Osteocyte (in vitro differentiated cells): Measurements from ENCODE around the gene EFCAB11. TPM values are rescaled to one million over a fixed set of nuclear protein-coding genes. Genes with fewer than 3 reads are reported as not detected.

Experiments
- DNase-seq: peaks from one replicate; pipeline ENCODE4 v3.0.0; 2021; ENCODE audit warnings: mixed read lengths; ENCODE audit not compliant: unreplicated experiment; ENCODE audit errors: extremely low spot score
- H3K27ac Mint-ChIP-seq: one replicate; pipeline ENCODE4 v1.8.0; 2021; ENCODE audit warnings: mild to moderate bottlenecking, mixed read lengths; ENCODE audit not compliant: unreplicated experiment
- H3K27me3 Mint-ChIP-seq: one replicate; pipeline ENCODE4 v1.8.0; 2021; ENCODE audit warnings: mixed read lengths; ENCODE audit not compliant: unreplicated experiment
- H3K36me3 Mint-ChIP-seq: one replicate; pipeline ENCODE4 v1.8.0; 2021; ENCODE audit warnings: mixed read lengths; ENCODE audit not compliant: unreplicated experiment
- H3K4me1 Mint-ChIP-seq: one replicate; pipeline ENCODE4 v1.8.0; 2021; ENCODE audit warnings: mixed read lengths; ENCODE audit not compliant: unreplicated experiment
- H3K4me3 Mint-ChIP-seq: one replicate; pipeline ENCODE4 v1.8.0; 2021; ENCODE audit warnings: mild to moderate bottlenecking, moderate library complexity, mixed read lengths; ENCODE audit not compliant: unreplicated experiment
- H3K9me3 Mint-ChIP-seq: one replicate; pipeline ENCODE4 v1.8.0; 2021; ENCODE audit warnings: mixed read lengths; ENCODE audit not compliant: unreplicated experiment
- CTCF ChIP-seq: fragments of 200-600 bp; sonication (generic); IDR thresholded peaks from 2 replicates; pipeline ENCODE4 v1.5.0; 2021; ENCODE audit warnings: antibody characterized with exemption, mild to moderate bottlenecking, moderate library complexity
- total RNA-seq: library from RNA; stranded (reverse); gene quantifications from 2 replicates; pipeline ENCODE4 v1.2.1, GENCODE V29; 2021

EFCAB11 gene
- total RNA-seq, 1 donor from 2014 or later = 8.7 TPM

DNA sequence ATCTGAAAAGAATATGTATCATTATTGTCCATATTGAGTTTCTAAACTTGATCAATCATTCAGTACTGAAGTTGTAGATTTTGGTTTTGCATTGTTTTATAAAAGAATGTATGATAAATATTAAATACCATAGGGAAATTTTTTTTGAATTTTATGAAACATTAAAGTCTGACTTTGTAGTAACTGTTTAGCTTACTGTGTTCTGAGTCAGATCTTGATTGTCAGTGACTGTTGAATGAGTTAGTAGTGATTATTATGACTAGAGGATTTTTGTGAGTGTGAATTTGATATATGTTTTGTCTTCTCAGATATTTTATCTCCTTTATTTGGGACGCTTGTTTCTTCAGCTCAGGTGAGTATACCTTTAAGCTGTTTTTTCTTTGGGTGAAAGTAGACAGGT, 11.3 kb upstream of the EFCAB11 start:
- Mint-ChIP-seq H3K27ac (no peak overlapping the region), H3K27me3 (no peaks in the 10 kb centered on the region), H3K9me3 (no peaks in the 10 kb centered on the region), H3K4me3 (no peak overlapping the region), H3K36me3 (peaks cover 33% of the 10 kb centered on the region), H3K4me1 (no peaks in the 10 kb centered on the region)
- no peak for TF ChIP-seq CTCF
- DNase-seq = no peak

DNA sequence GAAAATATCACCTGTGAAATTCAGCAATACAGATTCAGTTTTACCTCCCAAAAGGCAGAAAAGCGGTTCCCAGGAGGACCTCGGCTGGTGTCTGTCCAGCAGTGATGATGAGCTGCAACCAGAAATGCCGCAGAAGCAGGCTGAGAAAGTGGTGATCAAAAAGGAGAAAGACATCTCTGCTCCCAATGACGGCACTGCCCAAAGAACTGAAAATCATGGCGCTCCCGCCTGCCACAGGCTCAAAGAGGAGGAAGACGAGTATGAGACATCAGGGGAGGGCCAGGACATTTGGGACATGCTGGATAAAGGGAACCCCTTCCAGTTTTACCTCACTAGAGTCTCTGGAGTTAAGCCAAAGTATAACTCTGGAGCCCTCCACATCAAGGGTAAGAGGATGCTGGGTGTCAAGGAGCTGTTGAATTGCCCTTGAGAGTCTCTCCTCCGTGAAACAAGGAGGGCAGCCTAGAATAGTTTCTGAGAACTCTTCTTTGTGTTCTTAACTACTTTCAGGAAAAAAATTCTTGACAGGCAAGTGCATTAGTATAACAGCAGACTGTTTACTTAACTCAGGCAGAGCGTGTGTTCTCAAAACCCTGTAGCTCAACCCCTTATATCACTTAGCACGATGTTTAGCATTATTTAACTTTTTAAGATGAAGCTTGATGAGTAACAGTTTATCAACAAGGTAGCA, 8.9 kb upstream of the EFCAB11 start:
- Mint-ChIP-seq H3K9me3 (no peaks in the 10 kb centered on the region), H3K36me3 (peaks cover 27% of the 10 kb centered on the region), H3K4me3 (no peak overlapping the region), H3K27me3 (no peaks in the 10 kb centered on the region), H3K4me1 (no peaks in the 10 kb centered on the region), H3K27ac (no peak overlapping the region)
- no peak for TF ChIP-seq CTCF
- DNase-seq = no peak

- Mint-ChIP-seq H3K27ac (no peak overlapping the region), H3K9me3 (no peaks in the 10 kb centered on the region)
Measured at GRCh38 chr14:89960914-89961313, 6.4 kb upstream of the EFCAB11 start.

DNA sequence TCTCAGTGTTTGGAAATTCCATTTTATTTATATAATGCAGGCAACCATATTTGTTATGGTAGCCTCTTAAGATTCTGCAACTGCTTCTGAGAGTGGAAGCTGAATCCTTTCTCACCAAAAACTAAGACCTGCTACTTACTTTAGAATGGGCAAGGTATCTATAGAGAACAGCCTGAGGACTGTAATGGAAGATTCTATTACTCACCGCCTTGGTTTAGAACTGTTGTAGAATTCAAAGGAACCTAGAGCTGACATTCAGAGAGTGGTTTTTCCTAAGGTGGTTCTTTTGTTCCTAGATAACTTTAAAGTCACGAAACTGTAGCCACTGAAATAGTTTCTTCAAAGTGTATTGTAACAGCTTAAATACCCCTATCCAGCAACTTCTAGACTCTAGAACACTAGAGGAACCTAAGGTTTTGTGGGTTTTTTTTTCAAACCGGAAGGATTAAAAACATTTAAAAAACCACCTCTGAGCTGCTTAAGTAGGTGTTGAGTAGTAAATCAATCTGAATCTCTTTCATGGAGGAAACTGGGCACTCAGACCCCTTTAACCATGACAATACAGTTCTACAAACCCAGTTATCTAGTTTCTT, 5.4 kb upstream of the EFCAB11 start:
- H3K27me3 Mint-ChIP-seq = no peaks in the 10 kb centered on the region
- no peak overlapping the region for H3K4me3 Mint-ChIP-seq
- peaks cover 18% of the 10 kb centered on the region for H3K36me3 Mint-ChIP-seq
- H3K4me1 Mint-ChIP-seq = peaks cover 11% of the 10 kb centered on the region
- TF ChIP-seq CTCF = no peak
- no peak overlapping the region for H3K27ac Mint-ChIP-seq
- DNase-seq = no peak
- H3K9me3 Mint-ChIP-seq = no peaks in the 10 kb centered on the region

More at GRCh38 chr14:89960914-89961313, 6.4 kb upstream of the EFCAB11 start:
- no peak for TF ChIP-seq CTCF
- H3K27me3 Mint-ChIP-seq = no peaks in the 10 kb centered on the region
- no peak for DNase-seq
- H3K4me3 Mint-ChIP-seq = no peak overlapping the region
- H3K36me3 Mint-ChIP-seq = peaks cover 18% of the 10 kb centered on the region
- H3K4me1 Mint-ChIP-seq = peaks cover 11% of the 10 kb centered on the region

DNA sequence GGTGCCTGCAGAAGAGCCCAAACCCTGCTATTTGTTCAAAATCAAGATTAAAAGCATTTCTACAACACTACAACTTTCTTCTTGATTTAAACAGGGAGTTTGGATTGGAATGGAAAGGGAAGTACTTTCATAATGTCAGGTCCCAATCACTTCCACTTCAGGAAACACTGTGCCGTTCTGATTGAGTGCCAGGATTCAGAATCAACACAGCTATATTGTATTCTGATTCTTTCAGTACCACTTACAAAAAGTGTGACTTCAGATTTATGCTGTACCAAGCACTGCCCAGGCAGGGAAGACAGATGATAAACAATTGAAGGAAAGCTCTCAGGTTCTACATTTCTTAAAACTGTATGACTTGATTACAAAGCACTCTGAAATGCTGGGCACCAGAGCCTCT, 4.4 kb upstream of the EFCAB11 start:
- Mint-ChIP-seq H3K9me3 (no peaks in the 10 kb centered on the region), H3K27ac (no peak overlapping the region), H3K36me3 (peaks cover 13% of the 10 kb centered on the region), H3K4me1 (peaks cover 16% of the 10 kb centered on the region), H3K27me3 (no peaks in the 10 kb centered on the region), H3K4me3 (no peak overlapping the region)
- TF ChIP-seq CTCF = no peak
- DNase-seq = no peak
